Measurements from ENCODE around the gene ACSL6. TPM values are rescaled to one million over a fixed set of nuclear protein-coding genes. Genes with fewer than 3 reads are reported as not detected.

Gene ACSL6
- total RNA-seq, 3 donors from 2014 or later = 0.32 to 1.8 (median 0.33) TPM

- H3K9me3 ChIP-seq = no peaks in the 10 kb centered on the region
- intact Hi-C loops (cut with DNase I; ENCODE audit: low total_unique reads) = no loop called here
- DNase-seq (ENCODE audit: low spot score in 2 of 2) = no peak
- TF ChIP-seq POLR2AphosphoS5 (IDR thresholded peaks at IDR 0.05) = no peak
- TF ChIP-seq CTCF (IDR thresholded peaks at IDR 0.05) = no peak
- no peak for TF ChIP-seq POLR2A (IDR thresholded peaks at IDR 0.05)
- no peaks in the 10 kb centered on the region for H3K36me3 ChIP-seq
- no peak overlapping the region for H3K4me3 ChIP-seq
- H3K27ac ChIP-seq = no peak overlapping the region
- no peaks in the 10 kb centered on the region for H3K27me3 ChIP-seq
- no peaks in the 10 kb centered on the region for H3K4me1 ChIP-seq
These were observed 71.6 kb downstream of the ACSL6 start for GRCh38 chr5:131939690-131940345.

- DNase-seq (ENCODE audit: low spot score in 2 of 2) = no peak
- intact Hi-C loops (cut with DNase I; ENCODE audit: low total_unique reads) = no loop called here
- Histone ChIP-seq H3K9me3 (peaks cover 8 to 30% of the 10 kb centered on the region in 2 donors), H3K36me3 (no peaks in the 10 kb centered on the region), H3K4me3 (no peak overlapping the region), H3K27me3 (no peaks in the 10 kb centered on the region), H3K4me1 (no peaks in the 10 kb centered on the region), H3K27ac (no peak overlapping the region)
- no peak for TF ChIP-seq CTCF (IDR thresholded peaks at IDR 0.05)
- no peak for TF ChIP-seq POLR2A (IDR thresholded peaks at IDR 0.05)
- TF ChIP-seq POLR2AphosphoS5 (IDR thresholded peaks at IDR 0.05) = no peak
These were observed 79.2 kb downstream of the ACSL6 start for GRCh38 chr5:131932235-131932634.

- Histone ChIP-seq H3K27me3 (no peaks in the 10 kb centered on the region), H3K4me1 (no peaks in the 10 kb centered on the region), H3K36me3 (no peaks in the 10 kb centered on the region), H3K9me3 (peaks cover 13 to 52% of the 10 kb centered on the region in 2 donors), H3K4me3 (no peak overlapping the region), H3K27ac (no peak overlapping the region)
- DNase-seq (ENCODE audit: low spot score in 2 of 2) = no peak
- TF ChIP-seq POLR2A (IDR thresholded peaks at IDR 0.05) (no peak), CTCF (IDR thresholded peaks at IDR 0.05) (no peak), POLR2AphosphoS5 (IDR thresholded peaks at IDR 0.05) (no peak)
- intact Hi-C loops (cut with DNase I; ENCODE audit: low total_unique reads) = no loop called here
These were observed 82.5 kb downstream of the ACSL6 start for GRCh38 chr5:131928957-131929356.

- Histone ChIP-seq H3K27ac (no peak overlapping the region), H3K36me3 (no peaks in the 10 kb centered on the region), H3K4me1 (no peaks in the 10 kb centered on the region), H3K4me3 (no peak overlapping the region), H3K9me3 (peaks cover 13 to 52% of the 10 kb centered on the region in 2 donors), H3K27me3 (no peaks in the 10 kb centered on the region)
- TF ChIP-seq POLR2A (IDR thresholded peaks at IDR 0.05) = no peak
- no peak for TF ChIP-seq POLR2AphosphoS5 (IDR thresholded peaks at IDR 0.05)
- no peak for TF ChIP-seq CTCF (IDR thresholded peaks at IDR 0.05)
- DNase-seq (ENCODE audit: low spot score in 2 of 2) = no peak
- intact Hi-C loops (cut with DNase I; ENCODE audit: low total_unique reads) = no loop called here
These were observed 85.3 kb downstream of the ACSL6 start for GRCh38 chr5:131926168-131926567.

- no peaks in the 10 kb centered on the region for H3K27me3 ChIP-seq
- no peaks in the 10 kb centered on the region for H3K9me3 ChIP-seq
- no peak for DNase-seq (ENCODE audit: low spot score in 2 of 2)
- no peaks in the 10 kb centered on the region for H3K36me3 ChIP-seq
- H3K27ac ChIP-seq = no peak overlapping the region
- no peak overlapping the region for H3K4me3 ChIP-seq
- TF ChIP-seq POLR2A (IDR thresholded peaks at IDR 0.05) (no peak), POLR2AphosphoS5 (IDR thresholded peaks at IDR 0.05) (no peak), CTCF (IDR thresholded peaks at IDR 0.05) (no peak)
- intact Hi-C loops (cut with DNase I; ENCODE audit: low total_unique reads) = no loop called here
- H3K4me1 ChIP-seq = no peaks in the 10 kb centered on the region
These were observed 95.0 kb downstream of the ACSL6 start for GRCh38 chr5:131916481-131916880.
